ENCODE results near the gene BMP4.

The BMP4 gene

GRCh38 chr14:53964249-53964648 is 7.6 kb upstream of the BMP4 start:
- in situ Hi-C loops (cut with MboI; ENCODE audit: low sequenced_read_pairs), result no loop called here

- in situ Hi-C loops (cut with MboI; ENCODE audit: low sequenced_read_pairs), result no loop called here
Observed at GRCh38 chr14:53963320-53964227, 6.9 kb upstream of the BMP4 start.

- in situ Hi-C loops (cut with MboI; ENCODE audit: low sequenced_read_pairs), result no loop called here
Observed at GRCh38 chr14:53962953-53963319, 6.3 kb upstream of the BMP4 start.

GRCh38 chr14:53958628-53959027 is 2.0 kb upstream of the BMP4 start:
- in situ Hi-C loops (cut with MboI; ENCODE audit: low sequenced_read_pairs), result no loop called here

GRCh38 chr14:53957739-53958138 is 1.1 kb upstream of the BMP4 start:
- in situ Hi-C loops (cut with MboI; ENCODE audit: low sequenced_read_pairs), result no loop called here

- in situ Hi-C loops (cut with MboI; ENCODE audit: low sequenced_read_pairs), result no loop called here
Observed at GRCh38 chr14:53955671-53956426, 776 bp downstream of the BMP4 start.

- in situ Hi-C loops (cut with MboI; ENCODE audit: low sequenced_read_pairs), result no loop called here
Observed at GRCh38 chr14:53955229-53955556, 1.4 kb downstream of the BMP4 start.

- in situ Hi-C loops (cut with MboI; ENCODE audit: low sequenced_read_pairs), result no loop called here
Observed at GRCh38 chr14:53954551-53955228, 1.9 kb downstream of the BMP4 start.

- in situ Hi-C loops (cut with MboI; ENCODE audit: low sequenced_read_pairs), result no loop called here
Observed at GRCh38 chr14:53953828-53954550, 2.6 kb downstream of the BMP4 start.

GRCh38 chr14:53953002-53953827 is 3.4 kb downstream of the BMP4 start:
- in situ Hi-C loops (cut with MboI; ENCODE audit: low sequenced_read_pairs), result no loop called here

GRCh38 chr14:53952533-53952932 is 4.1 kb downstream of the BMP4 start:
- in situ Hi-C loops (cut with MboI; ENCODE audit: low sequenced_read_pairs), result no loop called here

GRCh38 chr14:53951627-53952303 is 4.9 kb downstream of the BMP4 start:
- in situ Hi-C loops (cut with MboI; ENCODE audit: low sequenced_read_pairs), result no loop called here

GRCh38 chr14:53951243-53951626 is 5.4 kb downstream of the BMP4 start:
- in situ Hi-C loops (cut with MboI; ENCODE audit: low sequenced_read_pairs), result no loop called here

GRCh38 chr14:53950031-53950793 is 6.4 kb downstream of the BMP4 start:
- in situ Hi-C loops (cut with MboI; ENCODE audit: low sequenced_read_pairs), result no loop called here

GRCh38 chr14:53949201-53949600 is 7.4 kb downstream of the BMP4 start:
- in situ Hi-C loops (cut with MboI; ENCODE audit: low sequenced_read_pairs), result no loop called here

- in situ Hi-C loops (cut with MboI; ENCODE audit: low sequenced_read_pairs), result no loop called here
Observed at GRCh38 chr14:53948205-53948884, 8.3 kb downstream of the BMP4 start.

GRCh38 chr14:53947452-53948204 is 9.0 kb downstream of the BMP4 start:
- in situ Hi-C loops (cut with MboI; ENCODE audit: low sequenced_read_pairs), result no loop called here

GRCh38 chr14:53947094-53947445 is 9.6 kb downstream of the BMP4 start:
- in situ Hi-C loops (cut with MboI; ENCODE audit: low sequenced_read_pairs), result no loop called here
